Breast epithelium (tissue), 4 donors: Measurements from ENCODE around the gene CDK16. TPM values are rescaled to one million over a fixed set of nuclear protein-coding genes. Genes with fewer than 3 reads are reported as not detected.

Experiments used
- DNase-seq, 2 donors: peaks; one replicate each; pipeline ENCODE4 v3.0.0-alpha.2; 2019; ENCODE audit warnings: low spot score in 2 of 2
- H3K27ac ChIP-seq, 2 donors: fragments of 200-600 bp; sonication (generic) in 1 of 2; one replicate each; pipeline ENCODE4 v1.5.1; 2016 to 2019; ENCODE audit warnings: mild to moderate bottlenecking in 1 of 2
- H3K27me3 ChIP-seq, 2 donors: fragments of 200-600 bp; sonication (generic) in 1 of 2; one replicate each; pipeline versions ENCODE4 v1.5.1 to v1.6.0; 2017 to 2019; ENCODE audit warnings: control low read depth in 1 of 2, mild to moderate bottlenecking in 1 of 2
- H3K36me3 ChIP-seq: fragments of 200-600 bp; one replicate; pipeline ENCODE4 v1.5.1; 2019
- H3K4me1 ChIP-seq, 2 donors: fragments of 200-600 bp; sonication (generic); one replicate each; pipeline ENCODE4 v1.5.1; 2016 to 2019; ENCODE audit warnings: control low read depth in 1 of 2
- H3K4me3 ChIP-seq, 3 donors: fragments of 200-600 bp; sonication (generic); 1 replicate in 2 of 3; 2 replicates in 1 of 3; pipeline ENCODE4 v1.5.1; 2016 to 2019; ENCODE audit warnings: mild to moderate bottlenecking in 3 of 3, moderate library complexity in 2 of 3
- H3K9me3 ChIP-seq, 2 donors: fragments of 200-600 bp; sonication (generic) in 1 of 2; one replicate each; pipeline ENCODE4 v1.5.1; 2016 to 2019; ENCODE audit warnings: control low read depth in 1 of 2
- POLR2A ChIP-seq: fragments of 450-650 bp; IDR thresholded peaks from one replicate; pipeline ENCODE4 v1.6.1; 2016; ENCODE audit warnings: antibody characterized with exemption, mild to moderate bottlenecking, moderate library complexity
- POLR2AphosphoS5 ChIP-seq, 3 donors: sonication (generic); formaldehyde crosslinking; IDR thresholded peaks; one replicate each; pipeline ENCODE4 v1.6.1; 2017; ENCODE audit warnings: antibody characterized with exemption in 3 of 3
- intact Hi-C: fragments of 100-400 bp; cut with DNase I; formaldehyde crosslinking; loops from one replicate; pipeline ENCODE4 v1.15.1; 2023; ENCODE audit warnings: low total_unique reads
- total RNA-seq, 3 donors: library from RNA; depleted of rRNA; stranded (reverse); fragments of >200 nt; gene quantifications; one replicate each; pipeline ENCODE4 v1.1.0, GENCODE V29; 2016
- TF ChIP-seq, protein P1 (sequence below), 3 donors: fragments of 450-650 bp; IDR thresholded peaks; one replicate each; pipeline ENCODE4 v1.5.1; 2016 to 2017; ENCODE audit warnings: antibody characterized with exemption in 3 of 3, mild to moderate bottlenecking in 3 of 3, moderate library complexity in 3 of 3

The CDK16 gene
- total RNA-seq, 3 donors from 2014 or later: 65.9 to 80.2 (median 73.1) TPM

GRCh38 chrX:47232803-47233332 is 14.4 kb downstream of the CDK16 start, which contains the start of gene USP11:
Gene USP11 (plus strand): TSS chrX:47233009. CDS start chrX:47233044, 35 bp downstream.
- intact Hi-C loops: no loop called here
- Histone ChIP-seq H3K27me3 (peaks cover 0 to 43% of the 10 kb centered on the region in 2 donors), H3K9me3 (no peaks in the 10 kb centered on the region), H3K36me3 (no peaks in the 10 kb centered on the region), H3K27ac (peak within 1 kb of the TSS; percentile 96 to 98), H3K4me1 (no peaks in the 10 kb centered on the region), H3K4me3 (peak within 1 kb of the TSS; percentile 60 to 71 (median 66))
- TF ChIP-seq POLR2A (peak; percentile 25), POLR2AphosphoS5 (IDR thresholded peaks at IDR 0.05) (peak; percentile 36 to 53 (median 41))
- TF ChIP-seq, protein P1, sequence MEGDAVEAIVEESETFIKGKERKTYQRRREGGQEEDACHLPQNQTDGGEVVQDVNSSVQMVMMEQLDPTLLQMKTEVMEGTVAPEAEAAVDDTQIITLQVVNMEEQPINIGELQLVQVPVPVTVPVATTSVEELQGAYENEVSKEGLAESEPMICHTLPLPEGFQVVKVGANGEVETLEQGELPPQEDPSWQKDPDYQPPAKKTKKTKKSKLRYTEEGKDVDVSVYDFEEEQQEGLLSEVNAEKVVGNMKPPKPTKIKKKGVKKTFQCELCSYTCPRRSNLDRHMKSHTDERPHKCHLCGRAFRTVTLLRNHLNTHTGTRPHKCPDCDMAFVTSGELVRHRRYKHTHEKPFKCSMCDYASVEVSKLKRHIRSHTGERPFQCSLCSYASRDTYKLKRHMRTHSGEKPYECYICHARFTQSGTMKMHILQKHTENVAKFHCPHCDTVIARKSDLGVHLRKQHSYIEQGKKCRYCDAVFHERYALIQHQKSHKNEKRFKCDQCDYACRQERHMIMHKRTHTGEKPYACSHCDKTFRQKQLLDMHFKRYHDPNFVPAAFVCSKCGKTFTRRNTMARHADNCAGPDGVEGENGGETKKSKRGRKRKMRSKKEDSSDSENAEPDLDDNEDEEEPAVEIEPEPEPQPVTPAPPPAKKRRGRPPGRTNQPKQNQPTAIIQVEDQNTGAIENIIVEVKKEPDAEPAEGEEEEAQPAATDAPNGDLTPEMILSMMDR (IDR thresholded peaks at IDR 0.05): no peak
- DNase-seq: peak in 1 of 2 donors; percentile 43

- peak overlapping the region; percentile 96 to 98 for H3K27ac ChIP-seq
- peak; percentile 93 to 97 for DNase-seq
- intact Hi-C loops: no loop called here
- no peaks in the 10 kb centered on the region for H3K9me3 ChIP-seq
- H3K36me3 ChIP-seq: no peaks in the 10 kb centered on the region
- peak overlapping the region; percentile 60 to 71 (median 66) for H3K4me3 ChIP-seq
- H3K27me3 ChIP-seq: peaks cover 0 to 43% of the 10 kb centered on the region in 2 donors
- TF ChIP-seq POLR2A: peak; percentile 19
- TF ChIP-seq, protein P1 (IDR thresholded peaks at IDR 0.05): no peak
- TF ChIP-seq POLR2AphosphoS5 (IDR thresholded peaks at IDR 0.05): peak; percentile 38 to 83 (median 65)
- no peaks in the 10 kb centered on the region for H3K4me1 ChIP-seq
Measured at GRCh38 chrX:47233333-47234113, 15.0 kb downstream of the CDK16 start.

DNA sequence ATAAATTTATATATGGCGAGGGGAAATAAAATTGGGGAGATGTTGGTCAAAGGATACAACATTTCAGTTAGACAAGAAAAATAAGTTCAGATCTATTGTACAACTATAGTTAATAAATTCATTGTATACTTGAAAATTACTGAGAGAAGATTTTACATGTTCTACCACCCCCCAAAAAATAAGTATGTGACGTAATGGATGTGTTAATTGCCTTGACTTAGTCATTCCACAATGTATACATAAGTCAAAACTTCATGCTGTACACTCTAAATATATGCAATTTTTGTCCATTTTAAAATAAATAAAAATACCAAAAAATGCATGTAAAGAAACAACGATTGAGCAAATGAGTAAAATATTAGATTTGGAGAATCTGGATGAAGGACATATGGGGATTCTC is 16.1 kb downstream of the CDK16 start:
- Histone ChIP-seq H3K9me3 (no peaks in the 10 kb centered on the region), H3K4me1 (no peaks in the 10 kb centered on the region), H3K36me3 (no peaks in the 10 kb centered on the region), H3K27ac (peak overlapping the region in 1 of 2 donors; percentile 96), H3K4me3 (peak overlapping the region; percentile 60 to 71 (median 66)), H3K27me3 (peaks cover 0 to 46% of the 10 kb centered on the region in 2 donors)
- TF ChIP-seq POLR2AphosphoS5 (IDR thresholded peaks at IDR 0.05): no peak
- TF ChIP-seq POLR2A: no peak
- TF ChIP-seq, protein P1 (IDR thresholded peaks at IDR 0.05): no peak
- no peak for DNase-seq
- intact Hi-C loops: no loop called here

- TF ChIP-seq POLR2AphosphoS5 (IDR thresholded peaks at IDR 0.05): no peak
- TF ChIP-seq, protein P1 (IDR thresholded peaks at IDR 0.05): no peak
- no peak for TF ChIP-seq POLR2A
- Histone ChIP-seq H3K27me3 (peaks cover 0 to 56% of the 10 kb centered on the region in 2 donors), H3K36me3 (no peaks in the 10 kb centered on the region), H3K4me3 (peak overlapping the region in 1 of 3 donors; percentile 0), H3K27ac (peak overlapping the region; percentile 44 to 96), H3K9me3 (no peaks in the 10 kb centered on the region), H3K4me1 (no peaks in the 10 kb centered on the region)
- DNase-seq: no peak
- intact Hi-C loops: loop anchor here (5.0 kb wide), 1 partner anchor 77 kb away; no protein-coding TSS in a partner anchor
Measured at GRCh38 chrX:47235691-47236103, 17.2 kb downstream of the CDK16 start.

- H3K4me1 ChIP-seq: no peaks in the 10 kb centered on the region
- no peaks in the 10 kb centered on the region for H3K36me3 ChIP-seq
- no peaks in the 10 kb centered on the region for H3K9me3 ChIP-seq
- intact Hi-C loops: loop anchor here (5.0 kb wide), 1 partner anchor 73 kb away; no protein-coding TSS in a partner anchor
- no peak overlapping the region for H3K27ac ChIP-seq
- no peak overlapping the region for H3K4me3 ChIP-seq
- TF ChIP-seq POLR2A (no peak), POLR2AphosphoS5 (IDR thresholded peaks at IDR 0.05) (no peak)
- TF ChIP-seq, protein P1 (IDR thresholded peaks at IDR 0.05): no peak
- no peak for DNase-seq
- H3K27me3 ChIP-seq: peaks cover 0 to 61% of the 10 kb centered on the region in 2 donors
Measured at GRCh38 chrX:47239199-47239598, 20.7 kb downstream of the CDK16 start.
